ENCODE results near the gene VWA2.

DNA sequence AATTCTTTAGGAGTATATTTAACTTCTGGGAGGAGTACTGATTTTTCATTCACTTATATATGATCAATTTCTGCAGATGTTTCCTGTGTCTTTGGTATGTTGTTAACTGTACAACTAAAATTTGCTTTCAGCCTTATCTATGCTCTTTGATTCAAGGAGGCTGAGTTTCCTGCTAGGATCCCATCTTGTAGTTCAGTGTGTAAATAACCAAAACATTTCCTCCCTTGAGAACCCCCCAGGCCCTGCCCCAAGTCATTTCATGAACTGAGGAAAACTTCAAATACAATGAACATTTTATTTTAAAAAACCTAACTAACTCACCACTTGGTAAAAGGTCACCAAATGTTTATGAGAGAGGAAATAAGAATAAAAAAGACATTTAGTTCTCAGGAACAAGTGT is 55.5 kb downstream of the VWA2 start:
- TF ChIP-seq, protein P1, sequence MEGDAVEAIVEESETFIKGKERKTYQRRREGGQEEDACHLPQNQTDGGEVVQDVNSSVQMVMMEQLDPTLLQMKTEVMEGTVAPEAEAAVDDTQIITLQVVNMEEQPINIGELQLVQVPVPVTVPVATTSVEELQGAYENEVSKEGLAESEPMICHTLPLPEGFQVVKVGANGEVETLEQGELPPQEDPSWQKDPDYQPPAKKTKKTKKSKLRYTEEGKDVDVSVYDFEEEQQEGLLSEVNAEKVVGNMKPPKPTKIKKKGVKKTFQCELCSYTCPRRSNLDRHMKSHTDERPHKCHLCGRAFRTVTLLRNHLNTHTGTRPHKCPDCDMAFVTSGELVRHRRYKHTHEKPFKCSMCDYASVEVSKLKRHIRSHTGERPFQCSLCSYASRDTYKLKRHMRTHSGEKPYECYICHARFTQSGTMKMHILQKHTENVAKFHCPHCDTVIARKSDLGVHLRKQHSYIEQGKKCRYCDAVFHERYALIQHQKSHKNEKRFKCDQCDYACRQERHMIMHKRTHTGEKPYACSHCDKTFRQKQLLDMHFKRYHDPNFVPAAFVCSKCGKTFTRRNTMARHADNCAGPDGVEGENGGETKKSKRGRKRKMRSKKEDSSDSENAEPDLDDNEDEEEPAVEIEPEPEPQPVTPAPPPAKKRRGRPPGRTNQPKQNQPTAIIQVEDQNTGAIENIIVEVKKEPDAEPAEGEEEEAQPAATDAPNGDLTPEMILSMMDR (tag by site-specific recombination; IDR thresholded peaks at IDR 0.05), result no peak
- TF ChIP-seq ZNF274 (IDR thresholded peaks at IDR 0.05; ENCODE audit: low read length) (no peak), ZNF274 (tag by site-specific recombination; IDR thresholded peaks at IDR 0.05; ENCODE audit: borderline replicate concordance) (no peak), KLF16 (tag by site-specific recombination; IDR thresholded peaks at IDR 0.05) (no peak)
